Stimulated activated CD4-positive, alpha-beta T cell treated with anti-CD3 and anti-CD28 coated beads, Interleukin-15, amount 100 ng/mL, for 1 hour (primary cell): ENCODE data around the gene DPCD.

Experiments
- DNase-seq, 2 donors: peaks; one replicate each; pipeline ENCODE4 v3.0.0-alpha.2; 2020; ENCODE audit warnings: low read depth in 1 of 2, low spot score in 1 of 2

Gene DPCD

DNA sequence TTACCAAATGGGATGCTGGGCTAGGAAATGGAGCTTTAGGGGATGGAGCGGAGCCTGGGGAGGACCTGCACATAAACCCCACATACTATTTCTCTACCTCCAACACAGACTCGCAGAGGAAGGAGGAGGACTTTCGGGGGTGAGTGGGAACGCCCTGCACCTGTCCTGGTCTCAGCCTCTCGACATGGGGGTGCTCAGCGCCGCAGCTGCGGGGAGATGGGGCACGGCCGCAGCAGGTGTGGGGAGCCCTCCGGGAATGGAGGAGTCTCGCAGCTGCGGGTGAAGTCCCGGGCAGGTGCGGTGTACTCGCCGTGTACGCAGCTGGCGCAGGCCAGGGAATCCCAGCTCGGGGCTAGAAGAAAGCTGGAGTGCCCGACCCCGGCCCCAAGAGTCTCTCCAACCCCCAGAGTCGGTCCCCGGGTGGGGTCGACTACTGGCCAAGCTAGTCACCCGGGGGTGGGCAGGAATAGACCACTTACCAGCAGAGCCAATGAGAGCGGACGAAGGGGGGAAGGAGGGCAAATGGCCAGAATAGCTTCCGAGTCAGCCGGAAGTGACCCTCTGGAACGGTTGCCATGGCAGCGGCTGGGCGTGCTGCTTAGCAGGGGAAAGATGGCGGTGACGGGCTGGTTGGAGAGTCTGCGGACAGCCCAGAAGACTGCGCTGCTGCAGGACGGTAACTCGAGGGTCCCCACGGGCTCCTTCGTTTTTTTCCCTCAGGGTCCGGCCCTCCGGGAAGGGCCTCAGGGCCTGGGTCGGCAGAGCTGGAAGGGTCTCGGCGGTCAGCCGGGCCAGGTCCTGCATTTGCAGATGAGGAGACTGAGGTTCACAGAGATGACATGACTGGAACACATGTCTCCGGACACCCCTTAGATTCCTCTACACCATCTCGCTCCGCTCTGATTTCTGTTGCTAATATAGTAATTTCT, at the start of gene DPCD, which contains the start of gene POLL:
DPCD (plus strand) TSS at position 597 of the 929 bp plus-strand sequence; CDS start at position 613, 16 bp downstream.
POLL (minus strand) TSS at position 533 of the 929 bp plus-strand sequence. CDS start 897 bp downstream, outside the sequence.
- peak; percentile 74 to 87 for DNase-seq

GRCh38 chr10:101538446-101538845, 49.7 kb upstream of the DPCD start:
- no peak for DNase-seq

DNA sequence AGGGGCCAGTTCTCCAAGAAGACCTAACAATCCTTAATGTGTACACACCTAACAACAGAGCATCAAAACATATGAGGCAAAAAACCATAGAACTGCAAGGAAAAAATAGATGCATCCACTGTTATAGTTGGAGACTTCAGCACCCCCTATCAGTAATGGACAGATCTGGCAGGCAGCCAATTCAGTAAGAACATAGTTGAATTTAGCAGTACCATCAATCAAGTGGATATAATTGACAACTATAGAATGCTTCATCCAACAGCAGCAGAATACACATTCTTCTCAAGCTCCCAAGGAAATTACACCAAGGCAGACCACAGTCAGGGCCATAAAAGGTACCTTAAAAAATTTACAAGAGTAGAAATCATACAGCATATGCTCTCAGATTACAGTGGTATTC, 42.2 kb upstream of the DPCD start:
- DNase-seq: no peak

GRCh38 chr10:101550965-101551364, 37.2 kb upstream of the DPCD start:
- DNase-seq: no peak

GRCh38 chr10:101552442-101552841, 35.7 kb upstream of the DPCD start:
- no peak for DNase-seq

DNA sequence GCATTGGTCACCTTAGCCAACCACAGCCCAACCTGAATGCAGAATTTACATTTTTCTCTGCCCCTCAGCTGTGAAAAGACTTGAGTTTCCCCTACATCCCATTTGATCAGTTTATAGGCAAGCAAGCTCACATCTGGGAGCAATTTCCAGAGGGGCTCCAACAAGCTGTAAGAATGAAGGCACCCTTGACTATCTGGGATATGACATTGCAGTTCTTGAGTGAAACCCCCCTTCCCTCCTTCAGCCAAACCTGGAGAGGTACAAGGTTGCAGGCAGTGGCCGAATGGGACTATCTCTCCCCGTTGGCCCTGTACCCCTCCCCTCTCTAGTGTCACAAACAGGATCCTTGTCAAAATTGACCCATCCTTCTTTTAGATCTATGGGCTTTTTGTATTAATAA, 30.6 kb upstream of the DPCD start:
- DNase-seq: no peak

GRCh38 chr10:101558204-101558603, 29.9 kb upstream of the DPCD start:
- no peak for DNase-seq

GRCh38 chr10:101558671-101559595, 29.2 kb upstream of the DPCD start:
- no peak for DNase-seq

DNA sequence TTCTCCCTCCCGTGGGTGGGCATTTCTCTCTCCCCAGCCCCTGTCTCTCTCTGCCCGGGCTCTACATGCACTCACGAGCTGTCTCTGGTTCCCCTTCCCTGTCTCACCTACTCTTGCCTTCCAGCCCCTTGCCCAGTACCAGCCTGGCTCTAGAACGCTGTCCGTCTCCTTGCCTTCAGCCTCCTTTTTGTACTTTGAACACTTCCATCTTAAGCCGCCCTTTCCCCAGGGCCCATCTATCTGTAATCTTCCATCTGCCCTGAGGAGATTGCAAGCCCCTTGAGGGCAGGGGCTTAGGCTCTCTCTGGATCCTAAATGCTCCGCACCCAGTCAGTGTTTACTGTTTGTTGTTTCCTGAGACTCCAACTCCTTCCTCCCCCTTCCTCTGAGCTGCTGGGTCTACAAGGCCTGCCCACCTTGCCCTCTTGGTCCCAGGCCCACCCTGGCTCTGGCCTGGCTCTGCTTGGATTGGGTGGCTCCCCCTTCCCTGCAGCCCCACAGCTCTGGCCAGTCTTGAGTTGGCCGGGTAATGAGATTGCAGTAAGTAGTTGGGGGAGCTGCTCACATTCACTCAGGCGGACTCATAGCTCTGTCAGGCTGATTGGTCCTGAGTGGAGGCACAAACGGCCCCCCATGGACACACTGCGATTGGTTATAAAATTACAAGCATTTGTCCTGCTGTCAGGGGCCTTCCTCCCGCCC, 28.4 kb upstream of the DPCD start:
- no peak for DNase-seq

GRCh38 chr10:101560298-101561067, 27.6 kb upstream of the DPCD start:
- no peak for DNase-seq

DNA sequence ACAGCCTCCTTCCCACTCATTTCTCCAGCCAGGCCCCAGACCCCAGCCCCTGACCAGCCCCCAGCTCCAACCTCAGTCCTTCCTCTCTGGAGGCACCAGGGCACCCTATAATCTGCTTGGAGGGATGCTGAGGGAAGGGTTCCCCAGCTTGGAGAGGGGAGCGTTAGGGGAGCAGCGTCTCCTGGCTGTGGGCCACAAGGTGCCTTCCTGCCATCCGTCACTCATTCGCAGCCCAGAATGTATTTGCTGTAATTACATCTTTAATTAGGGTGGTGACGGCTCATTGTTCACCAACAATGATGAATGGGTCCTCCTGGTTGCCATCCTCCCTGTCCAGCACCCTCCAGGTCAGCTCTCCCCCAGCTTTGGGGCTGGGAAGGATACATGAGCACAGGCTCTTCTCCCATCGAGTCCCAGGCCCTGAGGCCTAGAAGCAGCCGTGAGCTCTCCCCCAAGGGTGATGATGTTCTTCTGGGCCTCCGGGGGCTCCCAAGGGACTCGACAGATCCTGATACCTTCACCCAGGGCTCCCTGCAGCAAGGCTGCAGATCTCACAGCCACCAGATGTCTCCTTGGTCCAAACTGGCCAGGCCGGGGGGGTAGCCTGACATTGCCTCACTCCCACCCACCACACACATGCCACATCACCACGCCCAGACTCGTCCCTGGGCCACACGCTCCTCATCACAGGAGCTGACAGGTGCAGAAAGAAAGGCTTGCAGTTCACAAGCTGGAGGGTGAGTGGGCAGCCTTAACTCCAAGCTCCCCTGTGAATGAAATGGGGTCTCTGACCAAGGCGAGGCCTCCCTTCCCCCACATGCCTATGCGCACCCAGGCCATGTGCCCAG, 26.8 kb upstream of the DPCD start:
- no peak for DNase-seq

- DNase-seq: no peak
These were observed 25.9 kb upstream of the DPCD start for GRCh38 chr10:101562231-101562630.

GRCh38 chr10:101563007-101563406, 25.1 kb upstream of the DPCD start:
- no peak for DNase-seq

DNA sequence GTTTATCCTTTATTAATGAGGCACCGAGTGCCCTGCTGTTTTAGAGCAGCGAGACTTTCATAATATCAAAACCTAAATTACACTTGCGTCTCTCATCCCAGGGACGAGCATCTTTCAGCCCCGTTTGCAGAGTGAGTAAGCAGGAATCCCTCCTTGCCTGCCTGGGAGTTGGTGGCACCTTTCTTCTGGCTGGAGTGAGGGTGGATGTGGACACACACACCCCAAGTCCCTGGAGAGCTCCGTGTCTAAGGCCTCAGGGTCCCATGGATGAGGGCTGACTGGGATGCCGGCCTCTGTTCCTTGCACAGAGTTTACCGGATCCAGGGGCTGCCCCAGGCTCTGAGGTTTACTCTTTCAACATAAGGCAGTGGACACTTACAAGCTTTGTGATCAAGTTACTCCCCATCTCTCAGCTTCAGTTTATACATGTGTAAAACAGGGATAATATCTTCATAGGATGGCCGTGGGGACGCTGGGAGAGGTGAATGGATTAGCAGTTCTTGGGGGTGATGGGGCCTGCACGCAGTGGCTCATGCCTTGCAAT, 24.6 kb upstream of the DPCD start:
- no peak for DNase-seq

DNA sequence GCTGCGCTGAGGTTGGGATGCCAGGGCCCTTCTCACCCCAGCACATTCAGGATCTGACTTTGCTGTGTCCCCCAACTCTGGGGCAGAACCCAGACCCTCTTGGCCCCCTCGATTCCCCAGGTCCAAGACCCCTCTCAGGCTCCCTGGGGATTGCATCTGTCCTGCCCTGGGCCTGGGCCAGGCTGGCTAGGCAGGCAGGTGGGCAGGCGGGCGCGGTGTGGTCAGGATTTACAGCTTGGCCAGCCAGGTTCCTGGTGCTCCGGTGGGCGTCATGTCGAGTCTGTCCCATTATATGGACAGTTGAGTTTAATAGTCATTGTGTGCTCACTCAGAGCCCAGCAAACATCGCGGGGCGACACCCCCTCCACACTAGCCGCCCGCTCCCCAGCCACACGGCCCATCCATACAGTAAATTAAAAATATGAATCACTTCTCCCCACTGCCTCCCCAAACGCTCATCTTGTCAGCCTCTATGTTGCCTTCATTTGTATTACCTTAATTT, 23.6 kb upstream of the DPCD start:
- no peak for DNase-seq

- DNase-seq: no peak
These were observed 22.7 kb upstream of the DPCD start for GRCh38 chr10:101565370-101565900.

DNA sequence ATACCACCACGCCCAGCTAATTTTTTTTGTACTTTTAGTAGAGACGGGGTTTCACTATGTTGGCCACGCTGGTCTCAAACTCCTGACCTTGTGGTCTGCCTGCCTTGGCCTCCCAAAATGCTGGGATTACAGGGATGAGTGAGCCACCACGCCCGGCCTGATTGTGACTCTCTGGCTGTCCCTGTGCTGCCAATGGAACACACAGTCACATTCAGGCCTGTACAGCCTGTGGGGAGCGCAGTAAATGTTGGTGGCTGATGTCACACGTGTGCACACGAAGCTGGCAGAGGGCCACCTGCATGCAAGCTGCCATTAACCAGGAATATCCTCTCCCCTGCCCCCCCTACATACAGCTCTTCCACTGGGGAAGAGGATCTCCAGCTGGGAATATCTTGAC, 22.2 kb upstream of the DPCD start:
- DNase-seq: no peak

DNA sequence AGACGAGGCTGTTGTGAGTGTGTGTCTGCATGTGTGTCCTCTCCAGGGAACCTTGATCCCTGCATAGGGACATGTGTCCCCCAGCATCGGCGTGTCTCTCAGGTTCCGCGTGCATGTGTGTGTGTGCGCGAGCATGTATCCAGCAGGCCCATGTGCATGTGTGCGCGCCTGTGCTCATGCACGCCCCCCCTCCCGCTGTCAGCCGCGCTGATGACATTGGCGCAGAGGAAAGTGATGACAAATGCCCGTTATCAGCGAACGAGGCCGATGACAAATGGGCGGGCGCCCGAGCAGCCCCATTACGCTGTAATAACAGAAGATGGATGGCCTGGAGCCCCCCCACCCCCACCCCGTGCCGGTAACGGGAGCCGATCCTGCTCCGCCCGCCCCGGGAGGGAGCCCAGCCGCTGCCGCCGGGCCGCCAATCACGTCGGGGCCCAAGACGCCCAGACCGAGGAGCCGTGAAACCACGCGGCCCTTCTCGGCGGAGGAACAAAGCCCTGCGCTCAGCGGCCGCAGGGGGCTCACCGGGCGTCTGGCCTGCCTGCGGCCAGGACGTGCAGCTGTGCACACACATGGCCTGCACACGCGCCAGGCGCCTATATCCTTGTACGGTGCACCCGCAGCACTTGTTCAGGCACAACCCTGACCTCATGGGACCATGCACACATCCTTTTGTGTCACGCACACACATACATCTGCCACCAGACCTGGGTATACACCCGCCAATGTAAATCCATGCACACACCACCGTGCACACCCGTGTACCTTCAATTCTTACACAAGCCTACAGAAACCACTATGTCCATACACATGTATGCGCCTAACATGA, 21.6 kb upstream of the DPCD start:
- DNase-seq: no peak
